HK-2 (cell line): ENCODE results near the gene CDH26.
"Not testable (repeated sequence)": the region's sequence is repeated elsewhere in the genome, so short reads cannot be mapped to it uniquely, and the experiment has no call there.

Source experiments
- DNase-seq: peaks from one replicate; pipeline ENCODE4 v3.0.0-alpha.2; 2018; ENCODE audit not compliant: unreplicated experiment

CDH26 gene

DNA sequence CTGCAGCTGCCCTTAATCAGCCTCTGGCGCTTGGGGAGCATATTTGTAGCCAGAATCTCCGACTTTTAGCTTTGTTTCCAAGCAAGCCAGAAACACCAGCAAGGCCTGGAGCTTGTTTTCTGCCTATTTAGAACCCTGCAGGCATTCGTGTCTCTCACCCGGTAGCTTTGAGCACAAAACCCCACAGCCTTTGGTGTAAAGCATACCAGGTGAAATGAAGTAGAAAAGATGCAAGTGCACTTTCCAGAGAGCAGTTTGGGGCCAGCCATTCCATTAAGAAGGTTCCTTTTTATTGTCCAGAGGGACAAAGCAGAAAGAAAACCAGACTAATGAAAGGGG is 17.3 kb upstream of the CDH26 start:
- DNase-seq, result no peak

- DNase-seq, result no peak
Observed at GRCh38 chr20:59942245-59942644, 16.0 kb upstream of the CDH26 start.

DNA sequence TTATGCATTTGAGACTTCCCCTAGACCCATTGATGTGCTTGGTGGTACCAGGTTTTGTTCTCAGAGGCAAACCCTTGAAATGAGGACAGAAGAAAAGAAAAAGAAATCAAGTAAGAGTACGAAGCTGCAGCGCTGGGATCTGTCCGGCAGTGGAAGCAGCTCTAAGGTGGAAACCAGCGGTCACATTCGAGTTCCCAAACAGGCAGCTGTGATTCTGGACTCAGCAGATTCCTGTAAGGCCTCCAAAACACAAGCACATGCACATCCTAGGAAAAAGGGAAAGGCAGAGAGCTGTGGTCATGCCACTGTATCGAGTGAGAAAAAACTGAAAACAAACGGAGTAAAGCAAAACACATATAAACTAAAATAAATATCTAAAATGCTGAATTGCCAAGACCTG is 13.5 kb upstream of the CDH26 start:
- DNase-seq, result no peak

DNA sequence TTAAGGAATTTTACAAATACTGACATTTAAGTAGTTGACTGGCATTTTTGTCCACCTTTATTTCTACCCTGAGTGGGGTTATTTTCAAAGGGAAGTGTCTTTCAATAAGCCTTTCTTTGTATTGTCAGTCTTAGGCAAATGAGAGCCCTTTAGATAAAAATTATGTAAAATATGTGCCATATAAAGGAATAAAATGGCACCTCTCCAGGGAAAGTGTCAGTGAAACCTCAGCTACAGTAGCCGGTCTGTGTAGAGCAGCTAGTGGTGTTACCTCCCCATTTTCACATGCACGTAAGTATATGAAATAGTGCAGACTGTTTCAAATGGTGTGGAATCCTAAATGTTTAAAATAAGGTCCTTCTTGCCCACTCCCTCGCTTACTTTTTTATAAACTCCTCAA is 13.0 kb upstream of the CDH26 start:
- no peak for DNase-seq

DNA sequence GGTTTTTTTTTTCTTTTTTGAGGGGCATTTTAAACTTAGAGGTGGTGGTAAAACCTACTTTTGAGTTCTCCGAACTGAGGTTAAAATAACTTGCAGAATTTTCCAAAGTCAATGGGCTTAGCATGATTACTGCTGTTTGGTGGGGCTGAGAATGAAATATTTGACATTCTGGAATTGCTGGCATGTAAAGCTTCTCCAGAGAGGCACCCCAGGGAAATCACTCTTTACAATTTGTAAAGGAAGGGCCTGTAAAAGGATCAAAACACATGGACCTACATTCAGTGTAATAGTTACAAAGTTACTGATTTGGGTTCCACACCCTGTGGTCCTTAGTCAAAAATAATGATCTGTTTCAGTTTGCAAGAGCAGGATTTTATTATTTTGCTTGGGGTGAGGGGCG is 12.5 kb upstream of the CDH26 start:
- no peak for DNase-seq

DNA sequence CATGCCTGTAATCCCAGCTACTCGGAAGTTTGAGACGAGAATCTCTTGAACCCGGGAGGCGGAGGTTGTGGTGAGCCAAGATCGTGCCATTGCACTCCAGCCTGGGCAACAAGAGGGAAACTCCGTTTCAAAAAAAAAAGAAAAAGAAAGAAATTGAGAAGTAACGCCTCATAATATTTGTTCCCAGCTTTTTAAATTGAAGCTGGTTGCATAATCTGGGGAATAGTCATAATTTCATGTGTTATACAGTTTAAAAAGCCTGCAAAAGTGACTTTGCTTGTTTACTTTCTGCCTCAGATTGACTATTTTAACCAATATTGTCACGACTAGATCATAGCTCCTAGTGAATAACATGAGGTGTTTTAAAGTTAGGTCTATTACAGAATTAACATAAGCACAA is 10.8 kb upstream of the CDH26 start:
- DNase-seq, result no peak

DNA sequence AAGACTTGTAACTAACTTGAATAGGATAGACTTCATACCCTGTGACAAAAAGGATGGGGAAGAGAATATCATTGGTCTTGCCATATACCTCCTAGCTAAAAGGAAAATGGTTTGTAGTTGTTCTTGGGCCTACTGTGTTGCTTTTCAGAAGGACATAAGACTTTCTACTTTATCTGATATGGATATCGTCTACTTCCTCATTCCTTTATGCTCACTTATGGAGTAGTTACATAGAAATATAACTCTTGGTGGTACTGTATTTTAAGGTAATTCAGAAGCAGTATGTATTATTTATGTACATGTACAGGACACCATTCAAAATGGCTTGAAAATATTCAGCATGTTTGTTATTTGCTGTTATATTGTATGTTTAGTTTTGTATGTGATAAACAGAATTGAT is 10.0 kb upstream of the CDH26 start:
- no peak for DNase-seq

- peak; percentile 13 for DNase-seq
Observed at GRCh38 chr20:59948828-59949720, 9.1 kb upstream of the CDH26 start.

- DNase-seq, result no peak
Observed at GRCh38 chr20:59949911-59950310, 8.3 kb upstream of the CDH26 start.

DNA sequence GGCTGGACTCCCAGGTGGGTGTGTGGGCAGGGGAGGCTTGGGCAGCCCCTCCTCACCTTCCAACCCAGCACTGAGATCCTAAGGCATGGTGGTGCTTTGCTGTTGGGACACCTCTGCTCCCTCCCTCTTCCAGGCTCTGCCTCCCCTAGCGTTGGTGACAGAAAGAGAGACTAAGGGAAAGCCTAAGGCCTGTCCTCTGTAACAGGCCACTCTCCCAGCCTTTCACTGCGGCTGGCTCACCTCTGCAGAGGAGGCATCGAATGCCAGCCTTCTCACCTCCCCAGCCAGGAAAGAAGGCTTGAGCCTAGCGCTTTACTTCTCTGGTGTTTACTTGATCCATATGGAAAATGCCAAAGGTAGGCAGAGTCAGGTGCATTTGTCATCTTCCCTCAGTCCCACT is 3.5 kb upstream of the CDH26 start:
- no peak for DNase-seq

DNA sequence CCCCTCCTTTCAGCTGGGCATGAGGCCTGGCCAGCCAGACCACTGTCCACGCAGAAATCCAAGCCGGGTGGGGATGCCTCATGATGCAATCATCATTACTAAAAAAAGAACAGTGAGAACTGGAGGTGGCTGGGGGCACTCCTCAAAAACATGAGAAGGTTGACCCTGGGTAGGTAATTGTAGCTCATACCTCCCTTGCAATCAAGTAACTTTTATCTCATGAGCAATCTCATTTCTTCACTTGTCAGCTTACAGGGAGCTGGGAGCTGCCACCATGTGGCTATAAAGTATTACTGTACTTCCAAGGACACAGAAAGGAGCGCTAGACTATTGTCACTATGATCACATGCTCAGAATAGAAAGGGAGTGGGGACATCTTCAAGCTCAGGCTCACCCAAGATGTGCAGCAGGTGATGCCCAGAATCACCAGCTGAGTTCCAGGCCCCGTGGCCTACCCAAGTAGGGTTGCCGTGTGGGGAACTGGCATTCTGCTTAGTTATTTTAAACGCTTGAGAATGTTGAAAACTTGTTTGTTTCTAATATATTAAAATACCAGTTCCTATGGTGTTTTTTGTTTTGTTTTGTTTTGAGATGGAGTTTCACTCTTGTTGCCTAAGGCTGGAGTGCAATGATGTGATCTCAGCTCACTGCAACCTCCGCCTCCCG is 3.0 kb upstream of the CDH26 start:
- DNase-seq, result no peak

- not testable (repeated sequence) for DNase-seq
Observed at GRCh38 chr20:59957568-59957967, 655 bp upstream of the CDH26 start.

DNA sequence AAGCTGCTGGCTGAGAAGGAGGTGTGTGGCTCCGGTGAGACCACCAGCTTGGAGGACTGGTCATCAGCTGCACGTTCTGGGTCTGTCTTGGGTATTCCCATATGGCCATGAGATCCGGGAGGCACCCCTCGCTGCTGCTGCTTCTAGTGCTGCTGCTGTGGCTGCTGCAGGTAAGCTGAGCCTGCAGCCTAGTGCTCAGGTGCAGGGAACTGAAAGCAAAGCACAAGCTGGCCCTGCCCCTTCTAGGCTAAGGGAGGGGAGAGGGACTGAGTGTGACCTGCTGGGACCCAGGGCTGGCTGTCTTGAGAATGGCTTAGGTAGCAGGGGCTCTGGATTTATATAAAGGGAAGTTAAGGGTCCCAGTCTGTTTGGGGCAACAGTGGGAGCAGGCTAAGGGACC is 403 bp downstream of the CDH26 start:
- DNase-seq, result no peak

DNA sequence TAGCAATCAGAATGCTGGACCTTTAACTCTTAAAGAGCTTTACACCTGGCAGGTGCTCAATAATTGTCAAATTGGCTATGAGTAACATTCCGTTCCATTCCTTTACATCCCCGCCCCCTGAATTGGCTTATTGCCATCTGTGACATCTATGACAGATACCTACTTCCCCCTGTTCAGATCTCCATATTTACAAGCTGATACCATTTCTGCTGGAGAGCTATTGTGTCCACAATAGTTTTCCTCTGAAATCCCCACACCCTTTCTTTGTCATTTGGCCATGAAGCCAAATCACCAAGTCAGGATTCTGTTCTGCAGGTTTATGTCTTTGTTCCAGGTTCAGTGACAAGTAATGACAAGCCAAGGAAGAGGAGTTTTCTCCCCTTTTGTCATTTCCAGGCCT is 3.2 kb downstream of the CDH26 start:
- no peak for DNase-seq

DNA sequence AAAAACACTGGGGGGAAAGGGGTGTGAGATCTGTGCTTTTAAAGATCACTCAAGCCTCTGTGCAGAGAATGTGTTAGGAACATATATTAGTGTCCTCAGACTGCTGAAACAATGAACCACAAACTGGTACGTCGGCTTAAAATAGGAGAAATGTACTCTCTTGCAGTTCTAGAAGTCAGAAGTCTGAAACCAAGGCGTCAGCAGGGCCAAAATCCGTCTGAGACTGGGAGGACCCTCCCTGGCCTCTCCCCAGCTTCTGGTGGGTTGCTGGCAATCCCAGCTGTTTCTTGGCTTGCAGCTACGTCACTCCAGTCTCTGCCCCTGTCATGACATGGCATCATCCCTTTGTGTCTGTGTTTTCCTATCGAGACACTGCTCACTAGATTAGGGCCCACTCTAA is 3.9 kb downstream of the CDH26 start:
- no peak for DNase-seq

DNA sequence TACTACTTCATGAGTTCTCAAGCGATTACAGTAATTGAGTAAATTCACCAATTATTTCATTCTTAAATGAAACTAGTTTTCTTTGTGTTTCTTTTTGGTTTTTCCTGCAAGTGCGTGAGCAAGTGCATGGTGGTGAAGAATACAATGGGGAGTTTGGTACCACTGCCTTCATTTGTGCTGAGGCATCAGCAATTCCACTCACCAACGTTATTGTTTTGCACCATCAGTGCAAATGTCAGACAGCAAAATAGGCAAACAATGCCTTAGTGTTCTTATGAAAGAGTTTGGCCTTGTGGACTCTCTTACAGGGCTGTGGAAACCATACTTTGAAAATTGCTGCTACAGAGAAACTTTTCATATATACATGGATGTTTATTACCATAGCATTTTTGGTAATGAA is 8.2 kb downstream of the CDH26 start:
- no peak for DNase-seq

DNA sequence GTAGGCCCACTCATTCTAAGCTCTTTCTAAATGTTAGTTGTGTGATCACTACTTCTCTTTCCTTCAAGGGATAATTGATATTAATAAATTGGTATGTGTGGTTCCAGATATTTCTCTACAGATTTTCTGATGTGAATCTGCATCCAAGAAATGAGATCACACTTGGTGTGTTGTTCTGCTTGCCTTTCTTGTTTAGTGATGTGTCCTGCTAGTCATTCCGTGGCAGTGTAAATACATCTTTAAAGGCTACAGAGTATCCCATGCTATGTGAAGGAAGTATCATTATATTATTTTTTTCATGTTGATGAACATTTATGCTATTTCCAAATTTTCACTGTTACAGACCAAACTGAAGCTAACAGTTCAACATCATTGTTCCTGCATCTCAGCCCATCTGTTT is 13.2 kb downstream of the CDH26 start:
- no peak for DNase-seq

DNA sequence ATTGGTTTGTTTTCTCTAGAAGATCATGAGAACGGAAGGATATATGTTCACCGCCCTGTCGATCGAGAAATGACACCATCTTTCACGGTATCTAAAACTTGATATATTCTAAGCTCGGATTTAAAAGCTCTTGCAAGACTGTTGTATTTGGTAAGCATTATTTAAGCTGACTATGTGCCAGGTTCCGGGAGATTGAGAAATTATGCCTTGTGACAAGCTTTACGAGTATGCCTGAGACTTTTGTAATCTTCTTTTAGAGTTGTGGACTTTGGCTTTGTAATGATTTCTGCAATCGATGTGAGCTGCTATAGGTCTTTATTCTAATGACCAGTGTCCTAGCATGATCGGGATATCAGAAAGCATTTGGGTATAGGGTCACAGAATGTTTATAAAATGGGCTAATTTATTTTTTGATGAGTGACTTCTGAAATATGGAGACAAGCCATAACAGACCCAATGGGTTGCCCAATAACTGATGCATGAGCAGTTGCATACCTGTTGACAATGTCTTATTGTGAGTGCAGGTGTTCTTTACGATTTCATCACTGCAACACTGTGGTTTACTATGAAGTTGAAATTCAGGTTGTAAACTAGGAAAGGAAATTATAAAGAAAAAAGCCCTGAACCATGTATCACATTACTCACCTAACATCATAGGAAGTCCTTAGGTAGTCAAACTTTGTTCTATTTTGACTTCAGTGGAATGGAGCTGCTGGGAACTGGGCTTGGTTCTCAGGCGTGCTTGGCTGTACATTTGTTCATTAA is 14.0 kb downstream of the CDH26 start:
- no peak for DNase-seq

GRCh38 chr20:59976156-59976782 is 18.0 kb downstream of the CDH26 start:
- DNase-seq, result no peak

- DNase-seq, result no peak
Observed at GRCh38 chr20:59977086-59977485, 18.9 kb downstream of the CDH26 start.

DNA sequence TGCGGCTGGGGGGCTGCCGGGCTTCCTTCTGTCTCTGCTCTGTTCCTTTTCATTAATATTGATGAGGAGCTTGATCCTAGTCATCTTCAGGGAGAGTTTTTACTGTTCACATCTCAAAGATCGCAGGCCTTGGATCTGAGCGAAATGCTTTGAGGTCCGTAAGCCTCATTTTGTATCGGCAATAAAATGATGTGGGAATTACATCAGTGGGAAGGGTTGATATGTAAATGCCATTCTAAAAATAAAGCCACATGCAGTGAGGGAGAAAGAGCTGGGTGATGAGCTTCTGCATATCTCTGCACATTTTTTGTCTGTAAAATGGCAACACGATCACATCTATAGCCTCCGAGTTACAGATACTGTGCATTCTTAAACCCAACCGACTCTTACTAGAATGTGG is 24.9 kb downstream of the CDH26 start:
- DNase-seq, result no peak

- no peak for DNase-seq
Observed at GRCh38 chr20:59984541-59984940, 26.3 kb downstream of the CDH26 start.
